ENCODE data around the gene SLC1A3.
"Not testable (repeated sequence)": the region's sequence is repeated elsewhere in the genome, so short reads cannot be mapped to it uniquely, and the experiment has no call there.

Gene SLC1A3

GRCh38 chr5:36642089-36642488 lies 35.7 kb downstream of the SLC1A3 start:
- H3K4me1 ChIP-seq (ENCODE audit: control insufficient read depth, insufficient read depth, low read length, poor library complexity, severe bottlenecking) = no peaks in the 10 kb centered on the region
- no peak overlapping the region for H3K27ac ChIP-seq (ENCODE audit: insufficient read depth, low read length, poor library complexity, severe bottlenecking)
- H3K36me3 ChIP-seq (ENCODE audit: control insufficient read depth, insufficient read depth, low read length) = no peaks in the 10 kb centered on the region
- no peak overlapping the region for H3K4me3 ChIP-seq (ENCODE audit: insufficient read depth, low read depth, low read length, poor library complexity, severe bottlenecking)
- DNase-seq = no peak
- no peaks in the 10 kb centered on the region for H3K9me3 ChIP-seq (ENCODE audit: control insufficient read depth, low read length)
- no peaks in the 10 kb centered on the region for H3K27me3 ChIP-seq (replicated peaks; ENCODE audit: control insufficient read depth, insufficient read depth, low read length, poor library complexity, severe bottlenecking)

GRCh38 chr5:36643162-36643561 lies 36.8 kb downstream of the SLC1A3 start:
- Histone ChIP-seq H3K4me3 (ENCODE audit: insufficient read depth, low read depth, low read length, poor library complexity, severe bottlenecking) (no peak overlapping the region), H3K4me1 (ENCODE audit: control insufficient read depth, insufficient read depth, low read length, poor library complexity, severe bottlenecking) (no peaks in the 10 kb centered on the region), H3K27me3 (replicated peaks; ENCODE audit: control insufficient read depth, insufficient read depth, low read length, poor library complexity, severe bottlenecking) (no peaks in the 10 kb centered on the region), H3K27ac (ENCODE audit: insufficient read depth, low read length, poor library complexity, severe bottlenecking) (no peak overlapping the region), H3K9me3 (ENCODE audit: control insufficient read depth, low read length) (no peaks in the 10 kb centered on the region), H3K36me3 (ENCODE audit: control insufficient read depth, insufficient read depth, low read length) (no peaks in the 10 kb centered on the region)
- no peak for DNase-seq

GRCh38 chr5:36643841-36644240 lies 37.4 kb downstream of the SLC1A3 start:
- DNase-seq; H3K4me1 ChIP-seq (ENCODE audit: control insufficient read depth, insufficient read depth, low read length, poor library complexity, severe bottlenecking); H3K27me3 ChIP-seq (replicated peaks; ENCODE audit: control insufficient read depth, insufficient read depth, low read length, poor library complexity, severe bottlenecking); H3K4me3 ChIP-seq (ENCODE audit: insufficient read depth, low read depth, low read length, poor library complexity, severe bottlenecking); H3K36me3 ChIP-seq (ENCODE audit: control insufficient read depth, insufficient read depth, low read length); H3K9me3 ChIP-seq (ENCODE audit: control insufficient read depth, low read length); H3K27ac ChIP-seq (ENCODE audit: insufficient read depth, low read length, poor library complexity, severe bottlenecking): not testable (repeated sequence)

GRCh38 chr5:36644727-36645126 lies 38.3 kb downstream of the SLC1A3 start:
- Histone ChIP-seq H3K4me1 (ENCODE audit: control insufficient read depth, insufficient read depth, low read length, poor library complexity, severe bottlenecking) (no peaks in the 10 kb centered on the region), H3K27ac (ENCODE audit: insufficient read depth, low read length, poor library complexity, severe bottlenecking) (no peak overlapping the region), H3K4me3 (ENCODE audit: insufficient read depth, low read depth, low read length, poor library complexity, severe bottlenecking) (no peak overlapping the region), H3K36me3 (ENCODE audit: control insufficient read depth, insufficient read depth, low read length) (no peaks in the 10 kb centered on the region), H3K9me3 (ENCODE audit: control insufficient read depth, low read length) (no peaks in the 10 kb centered on the region), H3K27me3 (replicated peaks; ENCODE audit: control insufficient read depth, insufficient read depth, low read length, poor library complexity, severe bottlenecking) (no peaks in the 10 kb centered on the region)
- no peak for DNase-seq

- no peaks in the 10 kb centered on the region for H3K4me1 ChIP-seq (ENCODE audit: control insufficient read depth, insufficient read depth, low read length, poor library complexity, severe bottlenecking)
- no peak for DNase-seq
- H3K4me3 ChIP-seq (ENCODE audit: insufficient read depth, low read depth, low read length, poor library complexity, severe bottlenecking) = no peak overlapping the region
- H3K36me3 ChIP-seq (ENCODE audit: control insufficient read depth, insufficient read depth, low read length) = no peaks in the 10 kb centered on the region
- H3K27me3 ChIP-seq (replicated peaks; ENCODE audit: control insufficient read depth, insufficient read depth, low read length, poor library complexity, severe bottlenecking) = no peaks in the 10 kb centered on the region
- H3K9me3 ChIP-seq (ENCODE audit: control insufficient read depth, low read length) = no peaks in the 10 kb centered on the region
- H3K27ac ChIP-seq (ENCODE audit: insufficient read depth, low read length, poor library complexity, severe bottlenecking) = no peak overlapping the region
Observed at GRCh38 chr5:36646100-36646499, 39.7 kb downstream of the SLC1A3 start.

GRCh38 chr5:36646507-36647023 lies 40.2 kb downstream of the SLC1A3 start:
- no peaks in the 10 kb centered on the region for H3K4me1 ChIP-seq (ENCODE audit: control insufficient read depth, insufficient read depth, low read length, poor library complexity, severe bottlenecking)
- no peaks in the 10 kb centered on the region for H3K27me3 ChIP-seq (replicated peaks; ENCODE audit: control insufficient read depth, insufficient read depth, low read length, poor library complexity, severe bottlenecking)
- DNase-seq = no peak
- H3K36me3 ChIP-seq (ENCODE audit: control insufficient read depth, insufficient read depth, low read length) = no peaks in the 10 kb centered on the region
- no peaks in the 10 kb centered on the region for H3K9me3 ChIP-seq (ENCODE audit: control insufficient read depth, low read length)
- H3K27ac ChIP-seq (ENCODE audit: insufficient read depth, low read length, poor library complexity, severe bottlenecking) = no peak overlapping the region
- no peak overlapping the region for H3K4me3 ChIP-seq (ENCODE audit: insufficient read depth, low read depth, low read length, poor library complexity, severe bottlenecking)

- H3K36me3 ChIP-seq (ENCODE audit: control insufficient read depth, insufficient read depth, low read length) = no peaks in the 10 kb centered on the region
- no peaks in the 10 kb centered on the region for H3K9me3 ChIP-seq (ENCODE audit: control insufficient read depth, low read length)
- no peaks in the 10 kb centered on the region for H3K27me3 ChIP-seq (replicated peaks; ENCODE audit: control insufficient read depth, insufficient read depth, low read length, poor library complexity, severe bottlenecking)
- no peaks in the 10 kb centered on the region for H3K4me1 ChIP-seq (ENCODE audit: control insufficient read depth, insufficient read depth, low read length, poor library complexity, severe bottlenecking)
- DNase-seq = no peak
- H3K27ac ChIP-seq (ENCODE audit: insufficient read depth, low read length, poor library complexity, severe bottlenecking) = no peak overlapping the region
- no peak overlapping the region for H3K4me3 ChIP-seq (ENCODE audit: insufficient read depth, low read depth, low read length, poor library complexity, severe bottlenecking)
Observed at GRCh38 chr5:36647046-36647445, 40.6 kb downstream of the SLC1A3 start.

DNA sequence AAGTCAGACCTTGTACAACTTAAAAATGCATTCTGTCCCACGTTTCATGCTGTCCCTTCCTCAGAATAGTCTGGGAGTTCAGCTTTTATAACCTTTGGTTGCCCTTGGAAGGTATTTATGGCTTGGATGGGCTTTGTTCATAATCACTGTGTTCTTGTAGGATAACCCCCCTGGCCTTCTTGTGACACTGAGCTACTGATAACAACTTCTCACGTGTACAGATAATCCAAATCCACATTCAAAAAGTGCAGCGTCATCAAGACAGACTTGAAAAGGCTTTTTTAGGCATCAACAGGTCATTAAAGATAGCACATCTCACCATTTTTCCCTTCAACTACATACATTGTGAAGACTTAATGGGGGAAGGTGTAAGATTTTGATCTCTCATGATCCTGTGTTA lies 42.0 kb downstream of the SLC1A3 start:
- Histone ChIP-seq H3K36me3 (ENCODE audit: control insufficient read depth, insufficient read depth, low read length) (no peaks in the 10 kb centered on the region), H3K4me1 (ENCODE audit: control insufficient read depth, insufficient read depth, low read length, poor library complexity, severe bottlenecking) (no peaks in the 10 kb centered on the region), H3K4me3 (ENCODE audit: insufficient read depth, low read depth, low read length, poor library complexity, severe bottlenecking) (no peak overlapping the region), H3K27ac (ENCODE audit: insufficient read depth, low read length, poor library complexity, severe bottlenecking) (no peak overlapping the region), H3K27me3 (replicated peaks; ENCODE audit: control insufficient read depth, insufficient read depth, low read length, poor library complexity, severe bottlenecking) (peaks cover 3% of the 10 kb centered on the region), H3K9me3 (ENCODE audit: control insufficient read depth, low read length) (no peaks in the 10 kb centered on the region)
- DNase-seq = no peak

GRCh38 chr5:36651761-36652685 lies 45.6 kb downstream of the SLC1A3 start:
- Histone ChIP-seq H3K27ac (ENCODE audit: insufficient read depth, low read length, poor library complexity, severe bottlenecking) (no peak overlapping the region), H3K9me3 (ENCODE audit: control insufficient read depth, low read length) (no peaks in the 10 kb centered on the region), H3K27me3 (replicated peaks; ENCODE audit: control insufficient read depth, insufficient read depth, low read length, poor library complexity, severe bottlenecking) (peaks cover 3% of the 10 kb centered on the region), H3K4me1 (ENCODE audit: control insufficient read depth, insufficient read depth, low read length, poor library complexity, severe bottlenecking) (no peaks in the 10 kb centered on the region), H3K36me3 (ENCODE audit: control insufficient read depth, insufficient read depth, low read length) (no peaks in the 10 kb centered on the region), H3K4me3 (ENCODE audit: insufficient read depth, low read depth, low read length, poor library complexity, severe bottlenecking) (no peak overlapping the region)
- DNase-seq = no peak

- no peaks in the 10 kb centered on the region for H3K9me3 ChIP-seq (ENCODE audit: control insufficient read depth, low read length)
- H3K4me3 ChIP-seq (ENCODE audit: insufficient read depth, low read depth, low read length, poor library complexity, severe bottlenecking) = no peak overlapping the region
- H3K36me3 ChIP-seq (ENCODE audit: control insufficient read depth, insufficient read depth, low read length) = no peaks in the 10 kb centered on the region
- H3K27me3 ChIP-seq (replicated peaks; ENCODE audit: control insufficient read depth, insufficient read depth, low read length, poor library complexity, severe bottlenecking) = peaks cover 3% of the 10 kb centered on the region
- no peaks in the 10 kb centered on the region for H3K4me1 ChIP-seq (ENCODE audit: control insufficient read depth, insufficient read depth, low read length, poor library complexity, severe bottlenecking)
- no peak for DNase-seq
- H3K27ac ChIP-seq (ENCODE audit: insufficient read depth, low read length, poor library complexity, severe bottlenecking) = no peak overlapping the region
Observed at GRCh38 chr5:36653044-36653705, 46.8 kb downstream of the SLC1A3 start.
